HG03469 (cell line): ENCODE measurements around the gene LRRC40.

Experiments used
- ATAC-seq: cut with Tn5 transposase; IDR thresholded peaks from one replicate; pipeline ENCODE4 v1.9.1; 2021; ENCODE audit warnings: mild to moderate bottlenecking, moderate library complexity, moderate number of reproducible peaks; ENCODE audit not compliant: unreplicated experiment

Gene LRRC40

DNA sequence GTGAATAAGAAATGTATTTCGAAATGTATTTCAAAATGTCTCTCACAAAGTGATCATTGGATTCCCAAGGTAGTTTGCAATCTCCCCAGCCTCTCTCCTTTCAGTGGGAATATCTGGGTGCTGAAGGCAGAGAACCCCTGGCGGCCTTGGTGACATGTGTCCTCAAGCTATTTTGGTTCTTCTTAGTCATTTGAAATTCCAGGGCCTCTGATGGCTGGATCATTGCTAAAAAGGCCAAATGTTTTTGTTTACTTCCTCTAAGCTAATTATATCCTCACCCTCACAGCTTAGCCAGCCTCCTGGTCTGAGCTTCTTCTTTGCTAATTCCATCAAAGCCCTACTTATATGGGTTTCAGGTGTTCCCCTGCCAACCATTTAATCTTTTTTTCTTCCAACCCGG, 71.2 kb downstream of the LRRC40 start:
- ATAC-seq: no peak

DNA sequence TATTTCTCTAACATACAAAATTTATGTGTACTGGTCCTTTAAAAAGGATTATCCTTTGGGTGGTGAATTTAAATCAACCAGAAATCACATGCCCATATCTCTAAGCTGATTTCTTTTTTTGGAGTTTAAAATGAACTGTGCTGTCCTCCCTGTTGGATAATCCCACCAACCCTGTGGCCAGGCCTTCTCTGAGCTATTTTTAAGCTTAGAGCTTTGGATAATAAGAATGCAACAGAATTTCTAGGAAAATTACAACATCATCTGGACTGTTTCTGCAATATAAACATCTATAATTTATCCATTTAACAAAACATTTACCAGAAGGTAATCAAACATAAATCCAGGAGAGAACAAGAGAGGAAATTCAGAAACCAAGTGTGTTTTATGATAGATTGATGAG, 88.3 kb downstream of the LRRC40 start:
- ATAC-seq: no peak

DNA sequence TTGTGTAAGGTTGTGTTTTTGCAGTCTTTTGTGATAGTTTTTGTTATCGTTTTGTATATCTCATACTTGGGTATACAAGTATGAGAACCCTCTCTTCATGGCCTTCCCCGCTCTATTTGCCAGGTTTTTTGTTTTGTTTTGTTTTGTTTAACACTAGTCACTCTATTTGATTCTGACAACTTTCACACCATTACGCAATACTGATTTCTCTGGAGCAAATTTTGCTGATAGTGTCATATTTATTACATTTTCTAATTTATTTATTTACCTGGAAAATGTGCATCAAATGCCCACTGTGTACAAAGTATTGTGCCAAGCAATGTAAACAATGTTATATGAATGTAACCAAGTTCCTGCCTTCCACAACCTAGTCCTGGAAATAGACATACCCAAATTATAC, 90.1 kb downstream of the LRRC40 start:
- ATAC-seq: no peak

DNA sequence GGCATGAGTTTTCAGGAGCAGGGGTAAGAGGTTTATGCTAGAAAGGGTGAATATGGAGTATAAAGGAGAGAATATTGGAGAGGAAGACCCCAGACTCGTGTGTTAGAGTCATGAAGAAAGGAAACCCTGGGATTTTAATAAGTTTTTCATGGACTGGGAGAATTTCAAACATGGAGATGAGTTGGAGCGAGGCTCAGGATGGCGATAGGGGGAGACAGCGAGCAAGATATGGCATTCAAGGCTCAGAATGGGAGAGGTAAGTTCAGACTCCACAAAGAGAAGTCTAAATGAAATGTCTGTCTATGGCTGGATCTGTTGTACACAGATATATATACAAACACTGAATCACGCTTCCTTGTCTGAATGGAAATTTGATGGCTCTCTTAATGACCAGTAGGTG, 92.5 kb downstream of the LRRC40 start:
- ATAC-seq: no peak

DNA sequence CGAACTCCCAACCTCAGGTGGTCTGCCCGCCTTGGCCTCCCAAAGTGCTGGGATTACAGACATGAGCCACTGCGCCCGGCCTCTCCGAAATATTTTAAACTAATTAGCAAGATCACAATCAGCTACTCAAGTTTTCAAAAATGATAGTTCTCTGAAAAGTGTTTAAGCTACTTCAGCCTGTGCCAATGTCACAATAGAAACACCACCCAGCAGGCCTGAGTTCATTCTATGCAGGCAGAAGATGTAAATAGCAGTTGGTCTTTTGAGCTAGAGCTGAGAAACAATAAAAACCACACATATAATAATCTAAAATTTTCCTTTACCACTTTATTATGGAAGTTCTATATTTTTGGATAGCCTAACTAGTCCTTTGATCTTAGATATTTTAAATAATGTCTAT, 96.1 kb downstream of the LRRC40 start:
- no peak for ATAC-seq

DNA sequence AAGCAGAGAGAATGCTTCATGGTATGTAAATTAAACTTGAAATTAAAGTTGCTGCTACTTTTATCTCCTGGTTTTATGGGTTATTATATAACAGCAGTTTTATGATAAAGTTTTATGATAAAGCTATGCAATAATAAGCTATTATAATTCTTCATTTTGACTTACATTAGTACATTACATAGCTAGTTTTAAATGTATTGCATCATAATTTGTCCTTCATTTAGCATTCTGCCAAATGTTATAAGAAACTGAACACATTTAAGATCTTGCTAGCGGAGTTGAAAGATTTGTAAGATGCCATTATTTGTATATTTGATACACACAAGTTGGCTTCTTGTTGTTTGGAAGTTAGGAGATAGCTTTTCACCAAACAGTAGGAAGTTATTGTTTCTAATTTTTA, 101.6 kb downstream of the LRRC40 start:
- ATAC-seq: no peak

DNA sequence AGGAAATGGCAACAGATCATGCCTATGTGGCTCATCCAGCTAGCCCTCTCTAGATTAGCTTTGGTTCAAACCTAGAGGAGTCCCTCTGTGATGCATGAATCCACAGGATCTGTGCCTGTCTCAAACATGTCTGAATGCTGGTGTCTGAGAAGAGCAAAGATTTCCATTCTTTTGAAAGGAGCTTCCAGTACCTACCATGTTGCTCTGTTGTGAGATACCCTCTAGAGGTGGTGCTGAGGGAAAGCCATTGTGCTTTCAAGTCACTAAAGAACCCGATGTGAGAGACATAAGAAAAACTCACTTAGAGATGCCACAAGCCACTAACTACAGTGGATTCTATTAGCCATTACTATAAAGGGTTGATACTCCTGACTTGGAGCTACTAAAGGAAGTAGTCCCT, 103.6 kb downstream of the LRRC40 start:
- no peak for ATAC-seq

DNA sequence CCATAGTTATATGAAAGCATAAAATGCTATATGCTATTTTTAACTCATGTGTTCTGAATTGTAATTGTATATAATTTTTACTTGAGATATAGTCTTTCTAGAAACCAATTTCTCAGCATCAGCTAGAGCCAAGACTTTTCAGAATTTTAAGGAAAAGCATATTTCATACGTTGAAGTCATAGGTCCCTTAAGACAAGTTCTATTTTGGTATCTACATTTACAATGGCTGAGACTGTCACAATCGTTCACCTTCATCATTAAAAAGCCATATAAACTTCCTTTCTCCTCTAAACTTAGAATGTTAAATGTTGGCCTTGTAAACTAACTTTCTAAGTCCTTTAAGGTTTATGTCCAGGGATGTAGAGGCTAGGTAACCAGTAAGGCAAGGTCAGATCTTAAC, 104.1 kb downstream of the LRRC40 start:
- no peak for ATAC-seq
